ENCODE measurements around the gene BRIP1. TPM values are rescaled to one million over a fixed set of nuclear protein-coding genes. Genes with fewer than 3 reads are reported as not detected.

The BRIP1 gene
- total and polyA plus RNA-seq, 10 of the 15 experiments (the other 5 are each of a cell fraction or from before 2014, with no cell fraction given): 4.0 to 24.2 (median 12.8) TPM

- CTCF ChIA-PET: interaction anchor here (0.6 to 0.8 kb wide), 2 partner anchors 17 to 108 kb away, joined by 3 read pairs; no protein-coding TSS in a partner anchor
- BruUV-seq (replicated peaks): no TSS peak
Observed at GRCh38 chr17:61738249-61738648, 125.1 kb downstream of the BRIP1 start.

DNA sequence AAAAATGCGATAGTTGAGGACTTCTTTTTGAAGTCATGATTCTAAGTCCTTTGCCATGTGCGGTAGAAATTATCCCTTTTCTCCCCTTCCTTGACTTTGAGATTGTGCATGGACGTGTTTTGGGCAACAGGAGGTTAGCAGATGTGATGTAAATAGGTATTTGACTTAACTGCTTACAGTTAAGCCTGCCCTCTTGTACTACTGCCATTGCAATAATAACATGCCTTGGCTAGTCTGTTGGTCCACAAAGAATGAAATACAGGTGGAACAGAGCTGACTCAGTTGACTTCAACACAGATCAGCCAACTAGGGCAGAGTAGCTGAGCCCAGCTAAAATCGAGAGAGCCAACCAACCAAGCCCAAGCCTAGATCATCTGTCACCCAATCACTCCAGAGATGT, 125.5 kb downstream of the BRIP1 start:
- H3K9me3 ChIP-seq (replicated peaks; ENCODE audit: control insufficient read depth, insufficient read depth, low read length): peaks cover 4% of the 10 kb centered on the region
- DNase-seq (ENCODE audit: low read depth, low spot score): no peak
- TF ChIP-seq SREBF1 (IDR thresholded peaks at IDR 0.05; ENCODE audit: low read length): no peak
- TF ChIP-seq HSF1 (IDR thresholded peaks at IDR 0.05; ENCODE audit: low read depth, low read length): no peak
- no peak for TF ChIP-seq NFYA (IDR thresholded peaks at IDR 0.05; ENCODE audit: borderline replicate concordance, low read depth, low read length)
- TF ChIP-seq CREB1 (IDR thresholded peaks at IDR 0.05; ENCODE audit: low read depth): no peak
- no peak for TF ChIP-seq ZBTB11 (CRISPR knock-in tag; IDR thresholded peaks at IDR 0.05)
- no peak for TF ChIP-seq RELB (IDR thresholded peaks at IDR 0.05; ENCODE audit: low read depth)
- H4K20me1 ChIP-seq (ENCODE audit: control insufficient read depth, insufficient read depth): no peaks in the 10 kb centered on the region
- no peaks in the 10 kb centered on the region for H3K27me3 ChIP-seq (replicated peaks in 1 of 2; ENCODE audit: control insufficient read depth in 2 of 2, insufficient read depth in 2 of 2, low read length in 1 of 2)
- no peaks in the 10 kb centered on the region for H3K4me1 ChIP-seq (ENCODE audit: control insufficient read depth, insufficient read depth, low read length)
- FAIRE-seq: no peak
- intact Hi-C loops (cut with micrococcal nuclease; ENCODE audit: unreplicated experiment): no loop called here
- in situ Hi-C loops (cut with MboI): no loop called here
- no peak overlapping the region for H3K9ac ChIP-seq (ENCODE audit: control insufficient read depth, insufficient read depth, low read length)
- H2AFZ ChIP-seq (ENCODE audit: control insufficient read depth, low read depth, low read length): no peak overlapping the region
- ChIA-PET RAD21 (ENCODE audit: unreplicated experiment) (no interaction called here), POLR2A (no interaction called here), SMC1A (ENCODE audit: uncharacterized antibody, unreplicated experiment) (no interaction called here), CTCF (no interaction called here)
- H3K4me2 ChIP-seq (ENCODE audit: control insufficient read depth, insufficient read depth): no peak overlapping the region
- H3K79me2 ChIP-seq (ENCODE audit: control insufficient read depth, insufficient read depth, low read length): no peaks in the 10 kb centered on the region
- BruUV-seq (replicated peaks): no TSS peak
- no peak for ATAC-seq
- H3K27ac ChIP-seq (ENCODE audit: control insufficient read depth, insufficient read depth): no peak overlapping the region
- H3K4me3 ChIP-seq: no peak overlapping the region
- 96% methylated on average over 4 of the region's 4 CpGs for WGBS (ENCODE audit: insufficient coverage, insufficient replicate concordance, low lambda C conversion rate, missing lambda C conversion rate)
- no peaks in the 10 kb centered on the region; a peak in 1 of 4 replicates for H3K36me3 ChIP-seq (ENCODE audit: control insufficient read depth in 2 of 2, insufficient read depth in 2 of 2, low read length in 1 of 2)

More at GRCh38 chr17:61738249-61738648, 125.1 kb downstream of the BRIP1 start:
- in situ Hi-C loops (cut with MboI) (no loop called here), intact Hi-C loops (cut with micrococcal nuclease; ENCODE audit: unreplicated experiment) (no loop called here)
- ChIA-PET SMC1A (ENCODE audit: uncharacterized antibody, unreplicated experiment) (no interaction called here), POLR2A (no interaction called here), RAD21 (ENCODE audit: unreplicated experiment) (no interaction called here)
- Histone ChIP-seq H3K9me3 (replicated peaks; ENCODE audit: control insufficient read depth, insufficient read depth, low read length) (peaks cover 4% of the 10 kb centered on the region), H3K4me2 (ENCODE audit: control insufficient read depth, insufficient read depth) (no peak overlapping the region), H3K79me2 (ENCODE audit: control insufficient read depth, insufficient read depth, low read length) (no peaks in the 10 kb centered on the region), H3K36me3 (ENCODE audit: control insufficient read depth in 2 of 2, insufficient read depth in 2 of 2, low read length in 1 of 2) (no peaks in the 10 kb centered on the region; a peak in 1 of 4 replicates), H3K4me3 (no peak overlapping the region), H4K20me1 (ENCODE audit: control insufficient read depth, insufficient read depth) (no peaks in the 10 kb centered on the region), H3K9ac (ENCODE audit: control insufficient read depth, insufficient read depth, low read length) (no peak overlapping the region), H3K27me3 (replicated peaks in 1 of 2; ENCODE audit: control insufficient read depth in 2 of 2, insufficient read depth in 2 of 2, low read length in 1 of 2) (no peaks in the 10 kb centered on the region), H3K27ac (ENCODE audit: control insufficient read depth, insufficient read depth) (no peak overlapping the region), H3K4me1 (ENCODE audit: control insufficient read depth, insufficient read depth, low read length) (no peaks in the 10 kb centered on the region), H2AFZ (ENCODE audit: control insufficient read depth, low read depth, low read length) (no peak overlapping the region)
- no peak for DNase-seq (ENCODE audit: low read depth, low spot score)
- peak; percentile 44 for FAIRE-seq
- TF ChIP-seq NFXL1 (IDR thresholded peaks at IDR 0.05; ENCODE audit: borderline replicate concordance) (peak; percentile 84; the same call in 1 of the 2 replicates), MEF2A (IDR thresholded peaks at IDR 0.05; ENCODE audit: insufficient read depth, low read depth, low read length) (no peak)
- no peak for ATAC-seq
